H7 (cell line): Measurements from ENCODE around the gene ABCC1. TPM values are rescaled to one million over a fixed set of nuclear protein-coding genes. Genes with fewer than 3 reads are reported as not detected.
A peak's percentile ranks its signal among the peaks of the same experiment; 100 is the strongest.

ENCODE experiments used
- DNase-seq: peaks from one replicate; pipeline ENCODE4 v3.0.0; 2012
- H3K27me3 ChIP-seq: 2 replicates; pipeline ENCODE4 v1.6.0; 2011; ENCODE audit warnings: mild to moderate bottlenecking, low read length; ENCODE audit not compliant: control insufficient read depth, insufficient read depth
- H3K36me3 ChIP-seq: replicated peaks from 2 replicates; pipeline ENCODE4 v1.5.1; 2011; ENCODE audit warnings: low read length; ENCODE audit not compliant: control insufficient read depth, insufficient read depth
- H3K4me3 ChIP-seq: 2 replicates; pipeline ENCODE4 v1.5.1; 2011; ENCODE audit warnings: low read depth, mild to moderate bottlenecking, control low read depth, low read length, moderate library complexity; ENCODE audit not compliant: insufficient read depth
- total RNA-seq: library from RNA; depleted of rRNA; stranded (reverse); fragments of >200 nt; shearing (Covaris generic); gene quantifications from 2 replicates; pipeline ENCODE4 v1.2.3, GENCODE V29; 2014

ABCC1 gene
- total RNA-seq, 1 experiment from 2014 or later = 22.0 TPM

DNA sequence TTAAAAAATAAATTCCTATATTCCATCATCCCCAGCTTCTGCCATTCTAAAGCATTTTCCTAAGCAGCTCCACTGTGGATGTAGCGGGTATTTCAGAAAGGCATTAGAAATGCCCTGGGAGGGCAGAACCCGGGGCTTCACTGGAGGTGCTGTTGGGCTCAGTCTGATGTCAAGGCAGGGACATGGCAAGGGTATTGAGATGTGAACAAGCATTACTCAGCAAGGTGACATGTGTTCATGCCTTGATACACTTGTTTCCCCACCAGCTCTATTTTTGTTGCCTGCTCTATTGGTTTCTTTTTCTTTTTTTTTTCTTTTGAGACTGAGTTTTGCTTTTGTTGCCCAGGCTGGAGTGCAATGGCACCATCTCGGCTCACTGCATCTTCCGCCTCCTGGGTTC is 35.7 kb downstream of the ABCC1 start:
- Histone ChIP-seq H3K27me3 (no peaks in the 10 kb centered on the region), H3K4me3 (no peak overlapping the region), H3K36me3 (no peaks in the 10 kb centered on the region)
- no peak for DNase-seq

DNA sequence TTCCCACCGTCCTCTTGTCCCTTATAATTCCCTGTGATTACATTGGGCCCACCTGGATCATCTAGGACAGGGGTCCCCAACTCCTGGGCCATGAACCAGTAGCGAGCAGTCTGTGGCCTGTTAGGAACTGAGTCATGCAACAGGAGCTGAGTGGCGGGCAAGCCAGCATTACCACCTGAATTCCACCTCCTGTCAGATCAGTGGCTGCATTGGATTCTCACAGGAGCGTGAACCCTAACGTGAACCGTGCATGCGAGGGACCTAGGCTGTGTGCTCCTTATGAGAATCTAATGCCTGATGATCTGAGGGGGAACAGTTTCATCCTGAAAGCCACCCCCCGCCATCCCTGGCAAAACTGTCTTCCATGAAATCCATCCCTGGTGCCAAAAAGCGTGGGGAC is 36.8 kb downstream of the ABCC1 start:
- Histone ChIP-seq H3K36me3 (no peaks in the 10 kb centered on the region), H3K4me3 (no peak overlapping the region), H3K27me3 (no peaks in the 10 kb centered on the region)
- DNase-seq = no peak

DNA sequence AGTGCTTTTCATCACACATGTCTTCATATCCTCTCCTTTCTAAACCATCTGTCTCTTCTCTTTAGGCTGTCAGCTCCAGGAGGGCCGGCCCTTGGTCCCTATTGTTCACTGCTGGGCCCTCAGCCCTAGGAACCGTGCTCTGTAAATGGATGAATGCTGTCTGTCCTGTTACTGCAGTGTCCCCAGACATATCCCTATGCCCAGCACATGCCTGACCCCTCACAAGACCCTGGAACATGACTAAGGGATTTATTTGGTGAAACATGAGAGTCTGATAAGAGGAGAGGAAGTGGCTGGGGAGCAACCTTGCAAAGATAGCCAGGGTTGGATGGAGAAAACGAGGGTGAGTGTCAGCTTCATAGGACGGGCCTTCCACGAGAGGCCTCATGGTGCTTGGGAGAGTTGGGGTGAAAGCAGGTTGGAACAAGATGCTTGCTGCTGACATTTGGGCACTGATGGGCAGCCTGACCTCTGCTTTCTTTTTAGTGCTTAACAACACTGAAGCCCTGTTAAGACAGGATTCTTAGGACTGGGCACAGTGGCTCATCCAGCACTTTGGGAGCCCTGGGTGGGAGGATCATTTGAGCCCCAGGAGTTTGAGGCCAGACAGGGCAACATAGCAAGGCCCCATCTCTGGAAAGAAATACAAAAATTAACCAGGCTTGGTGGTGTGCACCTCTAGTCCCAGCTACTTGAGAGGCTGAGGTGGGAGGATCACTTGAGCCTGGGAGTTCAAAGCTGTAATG is 39.0 kb downstream of the ABCC1 start:
- DNase-seq = peak; percentile 42
- Histone ChIP-seq H3K36me3 (peaks cover 1% of the 10 kb centered on the region; the same call in 1 of the 2 replicates), H3K27me3 (no peaks in the 10 kb centered on the region), H3K4me3 (no peak overlapping the region)

DNA sequence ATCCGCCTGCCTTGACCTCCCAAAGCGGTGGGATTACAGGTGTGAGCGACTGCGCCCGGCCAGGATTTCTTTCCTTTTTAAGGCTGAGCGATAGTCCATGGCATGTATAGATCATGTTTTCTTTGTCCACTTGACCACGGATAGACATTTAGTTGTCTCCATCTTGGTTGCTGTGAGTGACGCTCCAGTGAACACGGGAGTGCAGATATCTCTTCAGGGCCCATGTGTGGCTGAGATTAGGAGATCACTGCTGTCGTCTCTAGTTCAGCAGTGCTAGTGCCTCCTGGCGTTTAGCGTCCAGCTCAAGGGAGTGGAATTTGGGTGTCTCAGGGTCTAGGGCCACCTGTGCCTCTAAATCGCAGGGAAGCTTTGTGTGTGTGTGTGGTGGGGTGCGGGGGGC is 41.5 kb downstream of the ABCC1 start:
- no peaks in the 10 kb centered on the region for H3K27me3 ChIP-seq
- no peak for DNase-seq
- H3K4me3 ChIP-seq = no peak overlapping the region
- H3K36me3 ChIP-seq = peaks cover 1% of the 10 kb centered on the region; the same call in 1 of the 2 replicates

DNA sequence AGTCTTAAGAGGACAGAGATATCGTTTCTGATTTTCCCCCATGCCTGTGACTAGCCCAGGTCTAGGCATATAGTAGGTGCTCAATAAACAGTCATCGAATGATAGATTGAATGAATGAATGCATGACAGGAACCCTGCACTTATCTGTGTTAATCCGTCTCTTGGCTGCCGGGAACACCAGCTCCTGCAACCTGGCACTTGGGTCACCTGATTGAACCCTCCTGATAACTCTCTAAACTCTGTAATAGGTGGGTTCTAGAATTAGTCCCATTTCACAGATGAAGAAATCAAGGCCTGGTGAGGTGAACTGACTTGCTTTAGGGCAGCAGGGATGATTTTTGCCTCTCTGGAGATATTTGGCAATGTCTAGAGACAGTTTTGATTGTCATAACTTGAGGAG is 43.7 kb downstream of the ABCC1 start:
- Histone ChIP-seq H3K27me3 (no peaks in the 10 kb centered on the region), H3K4me3 (no peak overlapping the region), H3K36me3 (peaks cover 1% of the 10 kb centered on the region; the same call in 1 of the 2 replicates)
- DNase-seq = no peak

DNA sequence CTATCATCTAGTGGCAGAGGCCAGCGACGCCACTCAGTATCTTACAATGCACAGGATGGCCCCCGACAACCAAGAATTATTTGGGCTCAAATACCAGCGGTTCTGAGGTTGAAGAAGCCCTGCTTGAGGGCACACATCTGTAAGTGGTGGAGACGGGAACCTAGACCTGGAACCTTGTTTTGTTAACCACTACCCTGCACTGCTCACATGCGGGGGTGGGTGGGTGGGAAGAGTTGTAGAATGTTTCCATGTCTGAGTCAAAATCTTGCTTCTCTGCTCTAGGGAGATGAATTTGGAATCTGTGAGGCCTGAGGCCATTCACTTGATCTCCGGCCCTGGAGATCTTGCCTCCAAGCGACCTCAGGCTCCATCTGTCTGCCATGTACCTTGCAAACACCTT is 44.1 kb downstream of the ABCC1 start:
- no peak overlapping the region for H3K4me3 ChIP-seq
- H3K36me3 ChIP-seq = peaks cover 1% of the 10 kb centered on the region; the same call in 1 of the 2 replicates
- DNase-seq = no peak
- H3K27me3 ChIP-seq = no peaks in the 10 kb centered on the region

DNA sequence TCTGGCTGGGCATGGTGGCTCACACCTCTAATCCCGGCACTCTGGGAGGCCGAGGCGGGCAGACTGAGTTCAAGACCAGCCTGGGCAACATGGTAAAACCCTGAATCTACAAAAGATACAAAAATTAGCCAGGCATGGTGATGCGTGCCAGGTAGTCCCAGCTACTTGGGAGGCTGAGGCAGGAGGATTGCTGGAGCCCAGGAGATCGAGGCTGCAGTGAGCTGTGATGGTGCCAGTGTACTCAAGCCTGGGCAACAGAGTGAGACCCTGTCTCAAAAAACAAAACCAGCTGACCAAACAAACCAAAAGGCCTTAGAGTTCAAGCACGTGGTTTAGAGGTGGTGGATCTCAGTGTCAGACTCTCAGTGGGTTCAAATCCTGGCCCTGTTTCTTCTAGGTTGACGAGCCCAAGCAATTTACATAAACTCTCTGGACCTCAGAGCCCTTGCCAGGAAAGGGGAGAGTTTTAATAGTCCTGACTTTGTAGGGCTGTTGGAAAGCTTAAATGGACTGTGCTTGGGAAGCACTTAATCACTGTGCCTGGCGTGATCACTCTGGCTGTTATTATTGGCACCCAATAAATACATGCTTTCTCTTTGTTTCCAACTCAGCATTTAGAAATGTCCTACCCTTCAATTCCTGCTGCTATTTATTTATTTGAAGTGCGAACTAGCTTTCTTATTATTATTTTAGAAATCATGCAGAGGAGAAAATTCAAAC is 44.7 kb downstream of the ABCC1 start:
- Histone ChIP-seq H3K27me3 (no peaks in the 10 kb centered on the region), H3K4me3 (no peak overlapping the region), H3K36me3 (peaks cover 1% of the 10 kb centered on the region; the same call in 1 of the 2 replicates)
- no peak for DNase-seq

DNA sequence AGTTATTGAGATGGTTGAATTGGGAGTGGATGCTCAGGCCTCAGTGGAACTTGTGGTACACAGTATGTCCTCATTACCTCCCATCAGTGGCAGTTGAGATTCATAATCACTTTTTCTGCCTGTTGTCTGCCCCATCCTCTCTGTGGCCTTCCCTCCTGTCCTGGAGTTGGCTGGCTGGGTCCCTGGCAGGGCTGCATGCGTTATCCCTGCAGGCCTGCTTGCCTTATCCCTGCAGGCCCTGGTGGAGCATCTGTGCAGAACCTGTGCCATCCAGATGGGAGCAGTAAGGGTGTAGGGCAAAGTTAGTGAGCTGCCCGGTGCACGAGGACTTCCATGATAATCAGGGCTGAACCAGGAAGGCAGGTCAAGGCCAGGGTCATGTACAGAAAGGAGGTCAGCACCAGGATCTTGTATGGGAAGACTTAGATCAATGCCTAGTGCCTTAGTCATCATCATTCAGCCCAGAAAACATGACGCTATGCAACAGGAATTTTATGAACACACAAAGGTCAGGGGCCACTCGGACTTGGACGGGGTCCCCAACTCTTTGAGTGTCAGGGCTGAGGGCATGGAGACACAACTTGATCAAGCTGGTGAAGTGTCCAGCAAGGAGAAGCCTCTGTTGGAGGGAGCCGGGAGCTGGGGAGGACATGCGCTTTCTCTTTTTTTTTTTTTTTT is 47.2 kb downstream of the ABCC1 start:
- no peaks in the 10 kb centered on the region for H3K27me3 ChIP-seq
- H3K4me3 ChIP-seq = no peak overlapping the region
- DNase-seq = peak; percentile 8
- H3K36me3 ChIP-seq = peaks cover 1% of the 10 kb centered on the region; the same call in 1 of the 2 replicates

DNA sequence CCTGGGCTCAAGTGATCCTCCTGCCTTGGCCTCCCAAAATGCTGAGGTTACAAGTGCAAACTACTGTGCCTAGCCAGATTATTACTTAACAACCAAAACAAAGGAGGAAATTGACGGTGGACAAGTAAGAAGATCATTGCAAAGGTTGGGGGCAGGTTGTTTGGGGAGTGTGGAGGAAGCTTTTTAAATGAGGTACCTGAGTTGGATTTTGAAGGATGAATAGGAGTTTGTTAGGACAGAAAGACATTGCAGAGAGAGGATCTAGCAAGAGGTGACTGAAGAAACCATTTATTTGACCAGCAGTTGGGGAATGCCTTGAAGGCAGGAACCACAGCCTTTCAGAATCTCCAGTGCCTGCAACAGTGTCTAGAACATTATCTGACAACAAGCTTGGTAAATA is 51.3 kb downstream of the ABCC1 start:
- Histone ChIP-seq H3K27me3 (no peaks in the 10 kb centered on the region), H3K4me3 (no peak overlapping the region), H3K36me3 (no peaks in the 10 kb centered on the region)
- peak; percentile 7 for DNase-seq

DNA sequence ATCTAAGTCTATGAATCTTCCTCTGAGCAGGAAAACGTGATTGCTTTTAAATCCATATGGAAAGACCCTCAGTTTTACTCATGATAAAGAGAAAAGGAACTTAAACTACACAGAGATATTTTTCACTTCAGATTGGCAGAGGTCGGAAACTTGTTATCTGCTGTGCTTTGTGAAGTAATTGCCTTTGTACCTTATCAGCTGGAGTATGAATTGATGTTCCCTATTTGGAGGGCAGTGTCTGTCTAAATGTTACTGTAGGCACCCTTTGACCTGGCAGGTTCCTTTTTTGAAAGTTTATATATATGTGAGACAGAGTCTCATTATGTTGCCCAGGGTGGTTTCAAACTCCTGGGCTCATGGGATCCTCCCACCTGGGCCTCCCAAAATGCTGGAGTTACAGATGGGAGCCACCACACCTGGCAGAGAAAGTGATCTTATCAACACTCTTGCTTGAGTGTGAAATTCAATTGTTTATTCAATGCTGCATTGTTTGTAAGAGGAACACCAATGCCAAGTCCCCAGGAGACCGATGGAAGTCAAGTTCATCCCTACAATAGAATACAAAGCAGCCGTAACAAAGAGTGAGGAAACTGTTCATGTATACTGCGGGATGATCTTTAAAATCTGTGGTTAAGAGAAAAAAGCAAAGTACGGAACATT is 52.3 kb downstream of the ABCC1 start:
- DNase-seq = no peak
- Histone ChIP-seq H3K4me3 (no peak overlapping the region), H3K36me3 (no peaks in the 10 kb centered on the region), H3K27me3 (no peaks in the 10 kb centered on the region)

DNA sequence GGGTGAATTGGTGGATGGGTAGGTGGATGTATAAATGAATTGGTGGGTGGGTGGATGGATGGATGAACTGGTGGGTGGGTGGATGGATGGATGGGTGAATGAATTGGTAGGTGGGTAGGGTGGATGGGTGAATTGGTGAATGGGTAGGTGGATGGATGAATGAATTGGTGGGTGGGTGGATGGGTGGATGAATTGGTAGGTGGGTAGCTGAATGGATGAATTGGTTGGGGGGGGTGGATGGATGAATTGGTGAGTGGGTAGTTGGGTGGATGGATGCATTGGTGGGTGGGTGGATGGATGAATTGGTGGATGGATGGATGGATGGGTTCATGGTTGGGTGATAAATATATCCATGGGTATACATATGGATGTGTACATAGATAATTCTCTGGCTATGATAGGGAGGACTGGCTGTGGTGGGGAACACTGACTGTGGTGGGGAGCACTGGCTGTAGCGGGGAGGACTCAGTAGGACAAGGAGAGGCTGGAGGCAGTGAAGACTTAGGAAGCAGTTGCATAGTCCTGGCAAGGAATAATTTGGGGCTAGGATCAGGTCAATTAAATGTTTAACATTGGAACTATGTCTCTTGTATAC is 54.4 kb downstream of the ABCC1 start:
- Histone ChIP-seq H3K4me3 (no peak overlapping the region), H3K27me3 (no peaks in the 10 kb centered on the region), H3K36me3 (no peaks in the 10 kb centered on the region)
- DNase-seq = no peak

DNA sequence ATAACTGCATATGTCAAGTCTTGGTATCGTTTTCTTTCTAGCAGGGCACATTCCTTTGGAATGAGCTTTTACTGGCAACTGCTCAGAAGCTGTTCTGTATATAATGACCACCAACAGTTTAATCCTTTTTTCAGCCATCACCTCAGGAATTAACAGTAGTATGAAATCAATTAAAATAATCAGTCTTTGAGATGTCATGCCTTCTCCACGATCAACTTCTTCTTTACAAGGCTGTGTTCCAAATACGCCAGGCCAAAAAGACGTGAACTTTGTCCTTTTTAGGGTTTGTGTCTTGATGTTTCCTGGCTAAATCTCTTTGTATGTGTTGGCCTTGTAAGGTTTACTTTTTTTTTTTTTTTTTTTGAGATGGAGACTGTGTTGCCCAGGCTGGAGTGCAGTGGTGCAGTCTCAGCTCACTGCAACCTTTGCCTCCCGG is 54.9 kb downstream of the ABCC1 start:
- no peak for DNase-seq
- no peaks in the 10 kb centered on the region for H3K27me3 ChIP-seq
- H3K4me3 ChIP-seq = no peak overlapping the region
- H3K36me3 ChIP-seq = peaks cover 1% of the 10 kb centered on the region; the same call in 1 of the 2 replicates

DNA sequence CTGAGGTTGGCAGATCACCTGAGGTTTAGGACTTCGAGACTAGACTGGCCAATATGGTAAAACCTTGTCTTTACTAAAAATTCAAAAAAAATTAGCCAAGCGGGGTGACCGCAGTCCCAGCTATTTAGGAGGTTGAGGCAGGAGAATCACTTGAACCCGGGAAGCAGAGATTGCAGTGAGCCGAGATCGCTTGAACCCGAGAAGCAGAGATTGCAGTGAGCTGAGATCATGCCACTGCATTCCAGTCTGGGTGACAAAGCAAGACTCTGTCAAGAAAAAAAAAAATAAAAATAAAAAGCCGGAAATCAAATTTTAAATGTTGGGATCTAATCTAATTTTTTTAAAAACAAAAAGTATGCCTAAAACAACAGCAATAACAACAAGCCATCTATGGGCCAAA is 56.3 kb downstream of the ABCC1 start:
- no peak for DNase-seq
- Histone ChIP-seq H3K27me3 (no peaks in the 10 kb centered on the region), H3K4me3 (no peak overlapping the region), H3K36me3 (peaks cover 11% of the 10 kb centered on the region)

DNA sequence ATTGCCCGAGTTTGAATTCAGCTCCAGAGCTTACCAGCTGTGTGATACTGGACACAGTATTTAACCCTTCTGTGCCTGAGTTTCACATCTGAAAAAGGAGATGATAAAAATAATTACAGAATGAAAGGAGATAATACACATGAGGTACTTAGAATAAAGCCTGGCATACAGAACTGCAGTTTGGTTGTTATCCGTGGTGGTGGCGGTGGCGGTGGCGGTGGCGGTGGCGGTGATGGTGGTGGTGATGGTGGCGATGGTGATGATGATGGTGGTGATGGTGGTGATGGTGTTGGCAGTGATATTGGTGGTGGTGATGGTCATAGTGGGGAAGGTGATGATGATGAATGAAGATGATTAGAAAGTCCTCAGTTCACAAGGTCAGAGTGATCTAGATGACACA is 57.2 kb downstream of the ABCC1 start:
- DNase-seq = no peak
- Histone ChIP-seq H3K4me3 (no peak overlapping the region), H3K27me3 (no peaks in the 10 kb centered on the region), H3K36me3 (peaks cover 13% of the 10 kb centered on the region)
